VCaP (cell line): ENCODE results near the gene CABLES2.

Source experiments
- H3K27ac ChIP-seq: fragments of 450-650 bp; 2 replicates; pipeline ENCODE4 v1.5.1; 2017
- TF ChIP-seq, protein P1 (sequence below): fragments of 450-650 bp; conservative IDR thresholded peaks from 2 replicates; pipeline ENCODE4 v1.5.1; 2017; ENCODE audit warnings: mild to moderate bottlenecking, moderate library complexity

Gene CABLES2

DNA sequence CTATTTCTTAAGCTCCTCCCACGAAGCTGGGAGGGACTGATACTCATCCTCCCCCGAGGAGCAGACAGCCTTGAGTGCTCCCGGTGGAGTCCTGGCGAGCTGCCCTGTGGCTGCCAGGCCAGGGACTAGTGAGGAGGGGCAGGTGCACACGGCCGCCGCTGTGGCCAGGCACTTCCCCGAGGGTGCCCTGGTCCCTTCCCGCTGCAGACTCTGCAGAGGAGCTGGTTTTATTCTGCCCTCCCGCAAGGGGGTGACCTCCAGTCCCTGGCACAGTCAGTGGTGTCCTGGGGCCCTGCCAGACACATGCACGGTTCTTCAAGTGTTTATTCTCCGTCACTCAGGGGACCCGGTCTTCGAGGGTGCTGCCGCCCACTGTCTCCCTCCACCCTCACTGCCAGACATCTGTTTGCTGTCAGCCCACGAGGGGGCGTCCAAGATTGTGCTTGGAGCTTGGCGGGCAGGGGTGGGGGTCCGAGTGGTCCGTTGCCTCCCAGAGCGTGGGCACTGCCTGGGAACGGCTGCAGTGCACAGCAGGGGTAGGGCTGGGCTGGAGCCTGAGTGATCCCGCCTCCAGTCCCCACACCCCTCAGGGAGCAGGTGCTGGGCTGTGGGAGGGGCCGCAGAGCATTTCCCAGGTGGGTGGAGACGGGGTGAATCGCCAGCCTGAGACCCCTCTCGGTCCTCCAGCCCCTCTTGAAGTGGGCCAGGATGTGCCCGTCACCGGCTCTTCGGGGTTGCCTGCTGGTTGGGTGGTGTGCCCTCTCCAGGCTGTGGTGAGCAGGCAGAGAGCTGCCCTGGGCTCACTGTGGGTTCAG, 3.1 kb upstream of the CABLES2 start:
- peak overlapping the region; percentile 67 for H3K27ac ChIP-seq
- TF ChIP-seq, protein P1, sequence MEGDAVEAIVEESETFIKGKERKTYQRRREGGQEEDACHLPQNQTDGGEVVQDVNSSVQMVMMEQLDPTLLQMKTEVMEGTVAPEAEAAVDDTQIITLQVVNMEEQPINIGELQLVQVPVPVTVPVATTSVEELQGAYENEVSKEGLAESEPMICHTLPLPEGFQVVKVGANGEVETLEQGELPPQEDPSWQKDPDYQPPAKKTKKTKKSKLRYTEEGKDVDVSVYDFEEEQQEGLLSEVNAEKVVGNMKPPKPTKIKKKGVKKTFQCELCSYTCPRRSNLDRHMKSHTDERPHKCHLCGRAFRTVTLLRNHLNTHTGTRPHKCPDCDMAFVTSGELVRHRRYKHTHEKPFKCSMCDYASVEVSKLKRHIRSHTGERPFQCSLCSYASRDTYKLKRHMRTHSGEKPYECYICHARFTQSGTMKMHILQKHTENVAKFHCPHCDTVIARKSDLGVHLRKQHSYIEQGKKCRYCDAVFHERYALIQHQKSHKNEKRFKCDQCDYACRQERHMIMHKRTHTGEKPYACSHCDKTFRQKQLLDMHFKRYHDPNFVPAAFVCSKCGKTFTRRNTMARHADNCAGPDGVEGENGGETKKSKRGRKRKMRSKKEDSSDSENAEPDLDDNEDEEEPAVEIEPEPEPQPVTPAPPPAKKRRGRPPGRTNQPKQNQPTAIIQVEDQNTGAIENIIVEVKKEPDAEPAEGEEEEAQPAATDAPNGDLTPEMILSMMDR, result peak; percentile 80

DNA sequence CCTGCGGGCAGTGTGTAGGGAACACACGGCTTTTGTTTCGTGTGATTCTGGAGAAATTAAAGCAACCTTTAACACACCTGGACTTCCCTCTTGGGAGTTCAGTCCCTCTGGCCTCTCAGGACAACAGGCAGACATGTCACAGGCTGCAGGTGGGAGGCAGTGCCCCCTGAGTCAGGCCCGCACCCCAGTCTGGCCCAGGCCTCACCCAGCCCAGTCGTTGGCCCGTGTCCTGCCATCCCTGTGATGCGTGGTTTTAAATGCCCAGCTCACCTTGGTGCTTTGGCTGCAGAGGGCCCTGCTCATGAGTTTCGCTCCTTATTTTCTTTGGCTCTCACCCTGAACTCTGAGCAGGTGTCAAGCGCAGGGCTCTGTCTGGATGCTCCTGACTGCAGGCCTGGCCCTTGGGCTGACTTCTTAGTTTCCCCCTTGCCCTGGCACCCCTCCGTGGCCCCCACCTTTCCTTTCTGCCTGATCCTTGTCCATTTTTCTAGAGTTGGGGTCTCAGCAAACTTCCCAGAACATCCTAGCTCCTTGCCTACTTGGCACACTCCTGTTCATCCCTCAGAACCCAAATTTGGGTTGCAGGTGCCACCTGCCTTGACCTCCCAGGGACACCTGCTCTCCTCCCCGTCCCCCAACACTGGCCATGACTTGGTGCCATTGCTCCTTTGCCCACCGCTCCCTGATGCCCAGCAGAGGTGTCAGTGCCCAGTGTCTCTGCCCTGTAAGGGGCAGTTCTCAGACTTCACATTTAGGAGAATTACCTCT, 2.2 kb upstream of the CABLES2 start:
- peak overlapping the region; percentile 67 for H3K27ac ChIP-seq
- TF ChIP-seq, protein P1, result no peak

DNA sequence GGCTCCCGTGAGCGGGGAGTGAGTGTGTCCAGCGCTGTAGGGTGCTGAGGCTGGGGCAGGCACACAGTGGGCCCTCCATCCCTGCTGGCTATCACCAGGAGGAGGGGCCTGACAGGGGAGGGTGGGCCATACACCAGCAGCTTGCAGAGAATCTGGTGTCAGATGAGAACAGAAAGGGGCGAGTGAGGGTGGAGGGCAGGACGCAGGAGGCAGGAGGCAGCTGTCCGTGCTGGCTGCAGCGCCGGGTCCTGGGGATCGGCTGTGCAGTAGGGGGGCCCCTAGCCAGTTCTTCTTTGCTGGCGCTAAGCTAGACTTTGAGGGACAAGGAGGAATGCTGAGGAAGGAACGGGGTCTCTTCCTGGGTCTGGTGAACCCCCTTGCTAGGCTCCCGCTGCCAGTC, 1.6 kb upstream of the CABLES2 start:
- TF ChIP-seq, protein P1, result no peak
- H3K27ac ChIP-seq, result no peak overlapping the region; the same call in 1 of the 2 replicates

DNA sequence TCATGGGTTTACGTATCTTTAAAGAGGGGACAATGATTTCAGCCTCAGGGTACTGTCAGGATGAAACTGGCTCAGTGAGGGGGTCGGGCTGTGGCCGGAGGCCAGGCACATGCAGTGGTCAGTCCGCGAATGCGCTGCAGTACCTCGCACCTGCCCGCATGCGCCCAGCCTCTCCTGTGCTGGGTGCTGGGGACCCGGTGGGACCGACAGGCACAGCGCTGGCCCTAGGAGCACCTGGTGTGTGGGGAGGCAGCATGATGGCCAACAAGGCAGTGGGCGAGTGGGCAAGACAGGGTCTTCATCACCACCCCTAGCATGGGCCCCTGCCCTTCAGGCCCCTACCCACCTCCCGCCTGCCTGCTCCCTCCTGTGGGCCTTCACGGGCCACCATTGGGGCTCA, 970 bp upstream of the CABLES2 start:
- H3K27ac ChIP-seq, result peak overlapping the region; percentile 91; the same call in 1 of the 2 replicates
- TF ChIP-seq, protein P1, result no peak

DNA sequence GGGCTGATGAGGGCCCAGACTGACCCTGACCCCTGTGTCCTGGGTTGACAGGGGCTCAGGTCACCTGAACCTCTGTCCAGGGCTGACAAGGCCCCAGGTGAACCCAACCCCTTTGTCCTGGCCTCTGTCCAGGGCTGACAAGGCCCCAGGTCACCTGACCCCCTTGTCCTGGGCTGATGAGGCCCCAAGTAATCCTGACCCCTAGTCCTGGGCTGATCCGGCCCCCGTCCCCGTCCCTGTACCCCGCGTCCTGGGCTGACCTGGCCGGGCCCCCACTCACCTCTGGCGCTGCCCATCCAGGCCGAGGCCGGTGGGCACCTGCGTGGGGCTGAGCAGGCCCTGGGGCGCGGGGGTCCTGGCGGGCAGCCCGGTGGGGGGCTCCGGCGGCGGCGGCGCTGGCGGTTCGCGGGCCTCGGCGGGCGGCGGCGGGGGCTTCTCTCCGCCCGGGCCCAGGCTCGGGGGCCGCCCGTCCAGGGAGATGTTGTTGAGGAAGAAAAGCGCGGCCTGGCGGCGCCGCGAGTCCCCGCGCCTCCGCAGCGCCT, 379 bp downstream of the CABLES2 start:
- TF ChIP-seq, protein P1, result no peak
- peak overlapping the region; percentile 91; the same call in 1 of the 2 replicates for H3K27ac ChIP-seq

DNA sequence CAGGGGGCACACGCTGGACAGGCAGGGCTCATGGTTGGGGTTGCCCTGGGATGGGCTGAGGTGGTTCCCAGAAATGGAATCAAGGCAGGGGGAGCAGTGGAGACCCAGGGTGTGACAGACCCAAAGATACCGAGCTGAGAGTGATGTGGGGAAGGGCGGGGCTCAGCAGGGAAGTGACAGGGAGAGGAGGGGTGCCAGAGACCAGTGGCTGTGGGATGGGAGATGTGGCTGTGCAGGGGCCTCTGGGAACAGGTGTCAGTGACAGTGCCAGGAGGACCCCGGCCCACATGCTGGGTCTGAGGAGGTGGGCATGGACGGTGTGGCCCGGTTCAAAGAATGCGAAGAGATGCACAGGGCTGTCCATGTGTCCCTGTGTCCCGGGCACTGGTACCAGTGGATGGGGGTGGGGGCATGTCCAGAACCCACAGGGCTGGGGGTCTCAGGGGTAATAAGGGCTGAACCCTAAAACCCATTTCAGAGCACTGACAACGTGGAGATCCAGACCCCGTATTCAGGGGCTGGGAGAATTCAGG, 1.0 kb downstream of the CABLES2 start:
- H3K27ac ChIP-seq, result peak overlapping the region; percentile 91; the same call in 1 of the 2 replicates
- TF ChIP-seq, protein P1, result no peak
